GM12864 (cell line): ENCODE measurements around the gene ZC3H18.

ENCODE experiments used
- DNase-seq: peaks from one replicate; pipeline ENCODE4 v3.0.0-alpha.2; 2011; ENCODE audit warnings: low read depth
- H3K4me3 ChIP-seq: 2 replicates; pipeline ENCODE4 v1.5.1; 2011; ENCODE audit warnings: mild to moderate bottlenecking, low read depth, low read length, control low read depth
- CTCF ChIP-seq: IDR thresholded peaks from 2 replicates; pipeline ENCODE4 v1.5.1; 2011; ENCODE audit warnings: low read depth, mild to moderate bottlenecking, moderate library complexity, low read length, control low read depth, inconsistent platforms; ENCODE audit errors: missing control alignments

ZC3H18 gene

GRCh38 chr16:88589441-88589840, 19.2 kb downstream of the ZC3H18 start:
- no peak overlapping the region for H3K4me3 ChIP-seq
- no peak for TF ChIP-seq CTCF
- DNase-seq = no peak

DNA sequence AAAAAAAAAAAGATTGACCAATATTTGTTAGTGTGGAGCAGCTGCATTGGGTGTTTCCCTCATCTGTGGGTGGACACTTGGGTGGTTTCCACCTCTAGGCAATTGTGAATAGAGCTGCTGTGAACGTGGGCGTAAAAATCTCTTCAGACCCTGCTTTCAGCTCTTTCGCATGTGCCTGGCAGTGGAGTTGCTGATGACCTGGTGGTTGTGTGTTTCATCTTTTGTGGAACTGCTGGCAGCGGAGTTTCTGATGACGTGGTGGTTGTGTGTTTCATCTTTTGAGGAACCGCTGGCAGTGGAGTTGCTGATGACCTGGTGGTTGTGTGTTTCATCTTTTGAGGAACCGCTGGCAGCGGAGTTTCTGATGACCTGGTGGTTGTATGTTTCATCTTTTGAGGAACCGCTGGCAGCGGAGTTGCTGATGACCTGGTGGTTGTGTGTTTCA, 21.4 kb downstream of the ZC3H18 start:
- peak; percentile 76 for DNase-seq
- peak overlapping the region; percentile 6; the same call in 1 of the 2 replicates for H3K4me3 ChIP-seq
- TF ChIP-seq CTCF = no peak

DNA sequence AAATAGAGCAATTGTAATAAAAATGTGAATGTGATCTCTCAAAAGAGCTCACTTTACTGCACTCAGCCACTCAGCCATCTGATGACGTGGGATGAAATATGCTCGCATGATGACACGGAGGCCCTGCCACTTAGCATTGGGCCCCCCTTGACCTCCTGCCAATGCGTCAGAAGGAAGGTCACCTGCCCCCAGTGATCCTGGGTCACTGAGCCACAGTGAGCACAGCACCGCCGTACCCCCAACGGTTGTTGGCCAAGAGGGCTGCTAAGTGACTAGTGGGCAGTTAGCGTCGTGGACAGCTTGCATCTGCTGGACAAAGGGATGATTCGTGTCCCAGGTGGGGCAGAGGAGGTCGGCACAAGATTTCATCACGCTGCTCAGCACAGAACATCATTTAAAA, 22.9 kb downstream of the ZC3H18 start:
- DNase-seq = no peak
- no peak overlapping the region for H3K4me3 ChIP-seq
- no peak for TF ChIP-seq CTCF

- no peak for TF ChIP-seq CTCF
- H3K4me3 ChIP-seq = no peak overlapping the region
- no peak for DNase-seq
These were observed 23.3 kb downstream of the ZC3H18 start for GRCh38 chr16:88593489-88593888.

- no peak for TF ChIP-seq CTCF
- DNase-seq = no peak
- H3K4me3 ChIP-seq = no peak overlapping the region
These were observed 23.7 kb downstream of the ZC3H18 start for GRCh38 chr16:88593910-88594309.

DNA sequence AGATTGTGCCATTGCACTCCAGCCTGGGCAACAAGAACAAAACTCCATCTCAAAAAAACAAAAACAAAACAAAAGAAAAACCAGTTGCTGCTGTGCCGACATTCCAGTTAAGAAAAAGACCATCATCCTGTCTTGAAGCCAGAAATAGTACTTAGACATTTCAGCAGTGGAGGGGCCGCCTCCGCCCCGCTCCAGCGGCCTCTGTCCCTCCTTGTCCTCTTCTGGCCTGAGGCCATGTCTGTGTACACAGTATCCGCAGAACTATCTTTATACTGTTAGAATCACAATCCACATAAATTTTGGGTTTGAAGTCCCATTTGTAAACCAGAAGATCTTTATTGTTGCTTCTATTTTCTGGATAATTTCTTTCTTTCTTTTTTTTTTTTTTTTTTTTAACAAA, 24.9 kb downstream of the ZC3H18 start:
- no peak for DNase-seq
- H3K4me3 ChIP-seq = no peak overlapping the region
- no peak for TF ChIP-seq CTCF

DNA sequence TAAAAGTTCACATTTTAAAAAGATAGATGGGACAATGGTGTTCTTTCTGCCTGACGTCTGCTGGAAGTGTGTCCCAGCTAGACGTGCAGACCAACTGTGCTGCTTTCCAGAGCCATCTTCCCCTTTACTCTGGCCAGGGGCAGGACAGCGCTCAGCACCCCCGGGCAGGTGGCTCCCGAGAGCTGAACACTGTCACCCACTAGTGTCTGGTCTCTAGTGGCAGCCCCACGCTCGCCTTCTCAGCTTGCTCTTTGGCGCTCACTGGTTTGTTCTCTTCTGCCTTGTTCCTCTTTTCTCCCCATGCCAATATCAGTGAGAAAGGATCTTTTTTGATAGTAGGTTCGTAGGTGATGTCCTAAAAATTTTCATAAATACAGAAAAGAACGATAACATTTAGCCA, 25.7 kb downstream of the ZC3H18 start:
- no peak for TF ChIP-seq CTCF
- DNase-seq = no peak
- no peak overlapping the region for H3K4me3 ChIP-seq
